Measurements from ENCODE around the gene NPFFR2. TPM values are rescaled to one million over a fixed set of nuclear protein-coding genes. Genes with fewer than 3 reads are reported as not detected.
"Not testable (repeated sequence)": the region's sequence is repeated elsewhere in the genome, so short reads cannot be mapped to it uniquely, and the experiment has no call there.

NPFFR2 gene
- polyA plus RNA-seq, 1 donor from 2014 or later: not detected

- H3K27me3 Mint-ChIP-seq, H3K27ac Mint-ChIP-seq, H3K36me3 Mint-ChIP-seq, H3K9me3 Mint-ChIP-seq, H3K4me3 Mint-ChIP-seq, H3K4me1 Mint-ChIP-seq: not testable (repeated sequence)
Measured at GRCh38 chr4:72153634-72154033, 121.8 kb downstream of the NPFFR2 start.

- not testable (repeated sequence) for H3K27ac Mint-ChIP-seq, H3K36me3 Mint-ChIP-seq, H3K9me3 Mint-ChIP-seq, H3K4me3 Mint-ChIP-seq, H3K4me1 Mint-ChIP-seq, H3K27me3 Mint-ChIP-seq
Measured at GRCh38 chr4:72169285-72169684, 137.5 kb downstream of the NPFFR2 start.

GRCh38 chr4:72169861-72170260 lies 138.1 kb downstream of the NPFFR2 start:
- Mint-ChIP-seq H3K9me3 (peaks cover 0 to 4% (median 2%) of the 10 kb centered on the region in 3 donors), H3K4me1 (no peaks in the 10 kb centered on the region), H3K27me3 (no peaks in the 10 kb centered on the region), H3K27ac (no peak overlapping the region), H3K36me3 (peaks cover 1% of the 10 kb centered on the region), H3K4me3 (no peak overlapping the region)

GRCh38 chr4:72171761-72172160 lies 140.0 kb downstream of the NPFFR2 start:
- H3K4me1 Mint-ChIP-seq: no peaks in the 10 kb centered on the region
- peaks cover 0 to 16% (median 1%) of the 10 kb centered on the region in 3 donors for H3K9me3 Mint-ChIP-seq
- H3K4me3 Mint-ChIP-seq: no peak overlapping the region

GRCh38 chr4:72179342-72179741 lies 147.5 kb downstream of the NPFFR2 start:
- Mint-ChIP-seq H3K4me1 (no peaks in the 10 kb centered on the region), H3K27me3 (no peaks in the 10 kb centered on the region), H3K36me3 (no peaks in the 10 kb centered on the region), H3K4me3 (no peak overlapping the region), H3K27ac (no peak overlapping the region), H3K9me3 (peaks cover 0 to 17% (median 1%) of the 10 kb centered on the region in 3 donors)

More at GRCh38 chr4:72171761-72172160, 140.0 kb downstream of the NPFFR2 start:
- H3K27me3 Mint-ChIP-seq: no peaks in the 10 kb centered on the region
- no peak overlapping the region for H3K27ac Mint-ChIP-seq
- H3K36me3 Mint-ChIP-seq: peaks cover 1% of the 10 kb centered on the region

GRCh38 chr4:72186714-72187113 lies 154.9 kb downstream of the NPFFR2 start:
- H3K4me3 Mint-ChIP-seq: no peak overlapping the region
- no peaks in the 10 kb centered on the region for H3K36me3 Mint-ChIP-seq
- peaks cover 0 to 2% (median 0%) of the 10 kb centered on the region in 3 donors for H3K9me3 Mint-ChIP-seq
- H3K27ac Mint-ChIP-seq: no peak overlapping the region
- H3K4me1 Mint-ChIP-seq: no peaks in the 10 kb centered on the region
- no peaks in the 10 kb centered on the region for H3K27me3 Mint-ChIP-seq

- no peaks in the 10 kb centered on the region for H3K4me1 Mint-ChIP-seq
- H3K9me3 Mint-ChIP-seq: peaks cover 1 to 6% (median 3%) of the 10 kb centered on the region in 3 donors
Measured at GRCh38 chr4:72194046-72194445, 162.2 kb downstream of the NPFFR2 start.

GRCh38 chr4:72194453-72194852 lies 162.7 kb downstream of the NPFFR2 start:
- Mint-ChIP-seq H3K36me3 (peaks cover 1% of the 10 kb centered on the region), H3K4me1 (peaks cover 0 to 1% (median 0%) of the 10 kb centered on the region in 3 donors), H3K4me3 (no peak overlapping the region), H3K9me3 (peaks cover 1 to 6% (median 3%) of the 10 kb centered on the region in 3 donors), H3K27ac (no peak overlapping the region), H3K27me3 (no peaks in the 10 kb centered on the region)

More at GRCh38 chr4:72194046-72194445, 162.2 kb downstream of the NPFFR2 start:
- Mint-ChIP-seq H3K4me3 (no peak overlapping the region), H3K27me3 (no peaks in the 10 kb centered on the region), H3K36me3 (peaks cover 1% of the 10 kb centered on the region), H3K27ac (no peak overlapping the region)

Other genes with a start within 250 kb of the NPFFR2 start
- gene GC, start 247.9 kb upstream of the NPFFR2 start, polyA plus RNA-seq: not detected